Thoracic aorta (tissue), 2 donors: ENCODE results near the gene PTMA. TPM values are rescaled to one million over a fixed set of nuclear protein-coding genes. Genes with fewer than 3 reads are reported as not detected.

Source experiments
- ATAC-seq: fragments of 150-250 bp; one replicate; pipeline ENCODE4 v1.8.0; 2017; ENCODE audit warnings: low read depth; ENCODE audit not compliant: insufficient number of reproducible peaks, low FRiP score
- DNase-seq: peaks from one replicate; pipeline ENCODE4 v3.0.0-alpha.2; 2020; ENCODE audit warnings: low spot score
- H3K27ac ChIP-seq, 2 donors: fragments of 200-600 bp; sonication (generic); 1 replicate in 1 of 2; 2 replicates in 1 of 2; pipeline ENCODE4 v1.5.1; 2016; ENCODE audit warnings: mild to moderate bottlenecking in 2 of 2, moderate library complexity in 2 of 2
- H3K27me3 ChIP-seq: fragments of 200-600 bp; sonication (generic); replicated peaks from 2 replicates; pipeline ENCODE4 v1.6.0; 2016; ENCODE audit warnings: mild to moderate bottlenecking; ENCODE audit not compliant: insufficient read depth
- H3K36me3 ChIP-seq: fragments of 200-600 bp; sonication (generic); one replicate; pipeline ENCODE4 v1.5.1; 2016
- H3K4me1 ChIP-seq, 2 donors: fragments of 200-600 bp; sonication (generic); 1 replicate in 1 of 2; 2 replicates in 1 of 2; pipeline versions ENCODE4 v1.5.1 to v1.6.0; 2016; ENCODE audit warnings: low read depth in 2 of 2, mild to moderate bottlenecking in 1 of 2; ENCODE audit not compliant: control insufficient read depth in 1 of 2
- H3K4me3 ChIP-seq: fragments of 200-600 bp; sonication (generic); 2 replicates; pipeline ENCODE4 v1.5.1; 2016; ENCODE audit warnings: mild to moderate bottlenecking
- H3K9me3 ChIP-seq: fragments of 200-600 bp; sonication (generic); 2 replicates; pipeline ENCODE4 v1.5.1; 2016
- total RNA-seq, 2 donors: library from RNA; depleted of rRNA; stranded (reverse); fragments of >200 nt; gene quantifications; one replicate each; pipeline versions ENCODE4 v1.1.0 to v1.2.3, GENCODE V29; 2016
- TF ChIP-seq, protein P1 (sequence below): fragments of 200-600 bp; sonication (generic); IDR thresholded peaks from one replicate; pipeline ENCODE4 v1.5.1; 2019; ENCODE audit warnings: antibody characterized with exemption

PTMA gene
- total RNA-seq, 2 donors from 2014 or later = 700 to 1,022 TPM

DNA sequence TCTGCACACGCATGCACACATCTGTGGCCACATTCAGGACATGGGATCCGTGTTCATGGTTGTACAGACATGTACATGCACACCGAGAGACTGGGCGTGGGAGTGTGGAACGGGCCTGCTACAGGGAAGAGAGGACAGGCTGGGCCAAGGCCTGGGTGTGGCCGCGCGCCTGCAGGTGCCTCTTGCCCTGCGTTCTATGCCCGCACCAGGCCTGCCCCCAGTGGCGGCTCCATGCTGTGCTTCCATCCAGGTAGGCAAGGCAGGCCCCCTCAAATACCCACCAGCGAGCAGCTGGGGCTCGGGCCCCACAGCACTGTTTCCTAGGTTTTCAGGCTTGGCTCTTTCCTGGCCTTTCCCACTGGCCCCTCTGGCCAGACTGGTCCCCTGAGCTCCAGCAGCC, 15.5 kb upstream of the PTMA start:
- DNase-seq (no peak), ATAC-seq (no peak)
- Histone ChIP-seq H3K4me1 (no peaks in the 10 kb centered on the region), H3K4me3 (no peak overlapping the region), H3K27ac (no peak overlapping the region), H3K9me3 (no peaks in the 10 kb centered on the region), H3K36me3 (no peaks in the 10 kb centered on the region), H3K27me3 (no peaks in the 10 kb centered on the region)
- TF ChIP-seq, protein P1, sequence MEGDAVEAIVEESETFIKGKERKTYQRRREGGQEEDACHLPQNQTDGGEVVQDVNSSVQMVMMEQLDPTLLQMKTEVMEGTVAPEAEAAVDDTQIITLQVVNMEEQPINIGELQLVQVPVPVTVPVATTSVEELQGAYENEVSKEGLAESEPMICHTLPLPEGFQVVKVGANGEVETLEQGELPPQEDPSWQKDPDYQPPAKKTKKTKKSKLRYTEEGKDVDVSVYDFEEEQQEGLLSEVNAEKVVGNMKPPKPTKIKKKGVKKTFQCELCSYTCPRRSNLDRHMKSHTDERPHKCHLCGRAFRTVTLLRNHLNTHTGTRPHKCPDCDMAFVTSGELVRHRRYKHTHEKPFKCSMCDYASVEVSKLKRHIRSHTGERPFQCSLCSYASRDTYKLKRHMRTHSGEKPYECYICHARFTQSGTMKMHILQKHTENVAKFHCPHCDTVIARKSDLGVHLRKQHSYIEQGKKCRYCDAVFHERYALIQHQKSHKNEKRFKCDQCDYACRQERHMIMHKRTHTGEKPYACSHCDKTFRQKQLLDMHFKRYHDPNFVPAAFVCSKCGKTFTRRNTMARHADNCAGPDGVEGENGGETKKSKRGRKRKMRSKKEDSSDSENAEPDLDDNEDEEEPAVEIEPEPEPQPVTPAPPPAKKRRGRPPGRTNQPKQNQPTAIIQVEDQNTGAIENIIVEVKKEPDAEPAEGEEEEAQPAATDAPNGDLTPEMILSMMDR = no peak

DNA sequence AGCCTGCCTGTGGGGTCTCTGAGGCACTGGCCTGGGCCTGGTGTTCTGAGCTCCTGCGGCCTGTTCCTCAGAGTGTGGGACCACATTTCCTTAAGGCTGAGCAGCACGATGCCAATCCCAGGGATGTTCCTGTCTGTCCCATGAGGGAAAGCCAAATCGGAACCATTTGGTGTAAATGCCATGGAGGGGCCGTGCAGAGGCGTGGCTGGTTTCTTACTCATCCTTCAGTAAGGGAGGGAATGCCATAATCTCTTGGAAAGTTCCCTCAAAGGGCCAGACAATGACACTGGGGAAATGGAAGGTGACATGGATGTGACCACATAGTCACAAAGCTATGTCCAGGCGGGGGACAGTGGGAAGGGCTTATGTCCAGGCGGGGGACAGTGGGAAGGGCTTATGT, 14.4 kb upstream of the PTMA start:
- no peak overlapping the region for H3K4me3 ChIP-seq
- no peaks in the 10 kb centered on the region for H3K9me3 ChIP-seq
- H3K27me3 ChIP-seq = no peaks in the 10 kb centered on the region
- ATAC-seq = no peak
- H3K36me3 ChIP-seq = no peaks in the 10 kb centered on the region
- DNase-seq = no peak
- TF ChIP-seq, protein P1 = no peak
- no peaks in the 10 kb centered on the region for H3K4me1 ChIP-seq
- no peak overlapping the region for H3K27ac ChIP-seq

DNA sequence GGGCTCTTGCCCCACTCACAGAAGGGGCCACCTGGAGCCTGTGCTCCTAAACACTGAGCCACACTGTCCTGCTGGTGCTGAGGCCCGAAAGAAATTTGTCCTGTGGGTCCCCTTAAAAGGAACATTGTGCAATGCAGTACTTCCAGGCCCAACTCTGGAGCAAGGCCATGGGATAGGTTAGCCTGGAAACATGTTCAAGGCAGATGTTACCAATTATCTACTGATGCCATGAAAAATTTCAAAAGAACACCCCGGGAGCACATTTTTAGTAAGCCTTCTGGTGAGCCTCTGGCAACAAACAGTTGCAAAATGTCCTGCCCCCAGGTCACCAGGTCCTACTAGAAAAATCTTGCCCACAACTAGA, 12.3 kb upstream of the PTMA start:
- no peak overlapping the region for H3K4me3 ChIP-seq
- H3K36me3 ChIP-seq = no peaks in the 10 kb centered on the region
- H3K4me1 ChIP-seq = no peaks in the 10 kb centered on the region
- DNase-seq (no peak), ATAC-seq (no peak)
- TF ChIP-seq, protein P1 = no peak
- no peaks in the 10 kb centered on the region for H3K9me3 ChIP-seq
- no peak overlapping the region for H3K27ac ChIP-seq
- no peaks in the 10 kb centered on the region for H3K27me3 ChIP-seq

DNA sequence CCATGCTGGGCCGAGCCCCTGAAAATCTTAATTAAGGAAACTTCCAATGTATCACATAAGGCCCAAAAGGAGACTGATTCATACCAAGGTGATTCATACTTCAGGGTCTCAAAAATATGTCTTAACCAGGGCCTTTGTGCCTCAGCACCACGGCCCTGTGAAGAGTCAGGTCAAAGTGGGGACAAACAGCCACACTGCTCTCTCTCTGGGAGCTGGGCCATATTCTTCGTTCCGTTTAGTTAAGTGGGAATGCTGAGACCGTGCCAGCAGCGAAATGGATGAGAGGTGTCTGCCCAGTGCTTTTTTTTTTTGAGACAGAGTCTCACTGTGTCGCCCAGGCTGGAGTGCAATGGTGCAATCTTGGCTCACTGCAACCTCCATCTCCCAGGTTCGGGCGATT, 9.3 kb upstream of the PTMA start:
- Histone ChIP-seq H3K27ac (no peak overlapping the region), H3K4me3 (no peak overlapping the region), H3K36me3 (no peaks in the 10 kb centered on the region), H3K9me3 (no peaks in the 10 kb centered on the region), H3K4me1 (peaks cover 4 to 8% of the 10 kb centered on the region in 2 donors), H3K27me3 (no peaks in the 10 kb centered on the region)
- ATAC-seq (no peak), DNase-seq (no peak)
- TF ChIP-seq, protein P1 = no peak

DNA sequence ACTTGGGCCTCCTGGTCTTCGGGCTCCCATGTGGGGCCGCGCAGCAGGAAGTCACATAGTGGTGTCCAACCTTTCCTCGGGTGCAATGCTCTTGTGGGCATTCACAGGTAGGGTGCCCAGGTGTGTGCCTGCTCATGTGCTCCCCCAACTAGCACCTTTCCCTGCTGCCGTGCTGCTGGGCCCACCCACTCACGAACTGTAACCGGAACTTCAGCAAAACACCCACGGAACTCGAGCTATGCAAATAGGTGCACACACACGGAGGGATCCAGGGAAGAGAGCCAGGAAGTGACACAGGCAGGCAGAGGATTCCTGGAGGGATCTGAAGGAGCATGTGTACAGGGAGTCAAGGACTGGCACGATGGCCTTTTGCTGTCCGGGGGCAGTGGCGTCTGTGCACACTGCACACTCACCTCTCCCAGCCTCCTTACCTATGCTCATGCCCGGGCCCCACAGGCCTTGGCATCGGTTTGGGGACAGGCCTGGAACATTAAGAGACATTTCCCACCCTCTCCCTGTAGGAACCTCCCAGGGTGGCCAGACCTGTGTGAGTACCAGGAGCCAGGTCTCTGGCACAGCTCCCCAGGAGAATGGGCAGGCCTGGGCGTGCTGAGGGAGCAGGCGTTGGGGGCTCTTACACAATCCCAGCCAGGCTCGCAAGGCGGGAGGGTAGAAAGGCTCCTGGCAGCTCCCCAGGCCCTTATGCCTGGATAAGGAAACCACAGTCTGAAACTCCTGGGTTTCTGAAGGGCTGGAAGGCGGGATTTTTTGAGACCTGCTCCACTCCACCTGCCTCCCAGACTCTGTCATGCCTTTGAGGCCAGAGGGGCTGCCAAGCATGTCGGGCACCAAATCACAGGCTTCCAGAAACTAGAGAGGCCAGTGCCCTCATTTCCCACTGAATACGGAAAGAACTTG, 6.6 kb upstream of the PTMA start:
- Histone ChIP-seq H3K4me1 (peaks cover 12 to 23% of the 10 kb centered on the region in 2 donors), H3K36me3 (no peaks in the 10 kb centered on the region), H3K27me3 (no peaks in the 10 kb centered on the region), H3K4me3 (no peak overlapping the region), H3K9me3 (no peaks in the 10 kb centered on the region), H3K27ac (peak overlapping the region in 1 of 2 donors; percentile 28)
- TF ChIP-seq, protein P1 = no peak
- no peak for ATAC-seq
- DNase-seq = no peak
